Motor neuron (in vitro differentiated cells): ENCODE data around the gene TTC1. TPM values are rescaled to one million over a fixed set of nuclear protein-coding genes. Genes with fewer than 3 reads are reported as not detected.
A peak's percentile ranks its signal among the peaks of the same experiment; 100 is the strongest.

Experiments
- ATAC-seq, 8 experiments: fragments of 200-7000 bp; cut with Tn5 transposase; replicated peaks in 6 of 8; 2 replicates each; pipeline ENCODE4 v1.8.0; 2021; ENCODE audit warnings: mild to moderate bottlenecking in 8 of 8, moderate library complexity in 8 of 8
- H3K27ac ChIP-seq, 2 donors: fragments of 250-450 bp; sonication (Bioruptor Pico); 2 replicates each; pipeline ENCODE4 v1.9.0; 2021; ENCODE audit warnings: antibody characterized with exemption in 2 of 2, mild to moderate bottlenecking in 2 of 2, moderate library complexity in 1 of 2
- H3K4me1 ChIP-seq, 2 donors: fragments of 250-450 bp; sonication (Bioruptor Pico); replicated peaks in 1 of 2; 2 replicates each; pipeline ENCODE4 v1.6.1; 2021; ENCODE audit warnings: antibody characterized with exemption in 2 of 2, mild to moderate bottlenecking in 2 of 2, moderate library complexity in 1 of 2
- H3K4me3 ChIP-seq, 5 donors: fragments of 250-450 bp; sonication (Bioruptor Pico); 2 replicates each; pipeline ENCODE4 v1.9.0; 2021; ENCODE audit warnings: antibody characterized with exemption in 5 of 5, mild to moderate bottlenecking in 5 of 5, moderate library complexity in 4 of 5
- WGBS, 10 experiments: fragments of 450-650 bp; shearing (Covaris generic); methylation state at CpG; one replicate each; pipeline ENCODE4 v1.0.0; 2022; 5-methylcytosine and 5-hydroxymethylcytosine counted together
- in situ Hi-C, 9 experiments: fragments of 400-800 bp; cut with MboI; loops; one replicate each; pipeline ENCODE4 v1.15.0; 2021; ENCODE audit warnings: low sequenced_read_pairs in 9 of 9, low pct_unique_long_range_greater_than_20kb in 2 of 9; ENCODE audit not compliant: unreplicated experiment in 9 of 9
- total RNA-seq, 8 experiments: library from RNA; unstranded; fragments of 300-600 nt; gene quantifications; 2 replicates each; pipeline versions ENCODE4 v1.2.3 to v1.2.4, GENCODE V29; 2022

The TTC1 gene
- total RNA-seq, 8 experiments from 2014 or later, result 46.5 to 199 (median 69.8) TPM

GRCh38 chr5:160082614-160083500 is 73.9 kb downstream of the TTC1 start:
- 0 to 100% (median 77%) methylated on average over 3 to 9 of the region's 9 CpGs; no CpG with 5 or more reads in 1 of the 10 experiments for whole genome bisulfite sequencing, 10 experiments
- Histone ChIP-seq H3K4me3 (no peak overlapping the region), H3K27ac (no peak overlapping the region), H3K4me1 (peaks cover 0 to 4% of the 10 kb centered on the region in 2 donors)
- peak in 3 of 8 experiments; percentile 43 to 63 (median 59) for ATAC-seq
- in situ Hi-C loops, result no loop called here

DNA sequence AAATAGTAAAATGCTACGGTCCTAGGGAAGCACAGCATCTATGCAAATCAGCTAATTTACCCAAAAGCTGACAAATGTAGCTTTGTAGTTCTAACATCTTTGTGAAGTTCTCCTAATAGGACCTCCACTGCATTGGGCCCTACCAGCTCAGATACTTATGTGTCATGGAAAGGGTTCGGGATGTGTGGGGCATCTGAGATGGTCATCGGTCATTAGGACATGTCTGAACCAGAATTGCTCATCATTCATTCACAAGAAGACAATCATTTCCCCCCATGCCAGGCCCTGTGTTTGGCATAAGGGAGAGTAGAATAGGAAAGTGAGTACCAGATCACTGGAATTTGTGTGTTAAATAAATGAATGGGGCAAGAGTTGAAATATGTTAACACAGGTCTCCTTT is 74.6 kb downstream of the TTC1 start:
- H3K4me3 ChIP-seq, result no peak overlapping the region
- ATAC-seq, result no peak
- WGBS, 10 experiments, result 0 to 100% (median 47%) methylated on average over 1 to 3 of the region's 3 CpGs; no CpG with 5 or more reads in 2 of the 10 experiments
- H3K4me1 ChIP-seq, result peaks cover 0 to 4% of the 10 kb centered on the region in 2 donors
- no peak overlapping the region for H3K27ac ChIP-seq
- in situ Hi-C loops, result no loop called here

- H3K27ac ChIP-seq, result no peak overlapping the region
- peaks cover 0 to 4% of the 10 kb centered on the region in 2 donors for H3K4me1 ChIP-seq
- no peak overlapping the region for H3K4me3 ChIP-seq
- ATAC-seq, result no peak
- 100% methylated on average over 1 of the region's 1 CpG; no CpG with 5 or more reads in 4 of the 10 experiments for WGBS, 10 experiments
- in situ Hi-C loops, result no loop called here
Observed at GRCh38 chr5:160084144-160084543, 75.2 kb downstream of the TTC1 start.

DNA sequence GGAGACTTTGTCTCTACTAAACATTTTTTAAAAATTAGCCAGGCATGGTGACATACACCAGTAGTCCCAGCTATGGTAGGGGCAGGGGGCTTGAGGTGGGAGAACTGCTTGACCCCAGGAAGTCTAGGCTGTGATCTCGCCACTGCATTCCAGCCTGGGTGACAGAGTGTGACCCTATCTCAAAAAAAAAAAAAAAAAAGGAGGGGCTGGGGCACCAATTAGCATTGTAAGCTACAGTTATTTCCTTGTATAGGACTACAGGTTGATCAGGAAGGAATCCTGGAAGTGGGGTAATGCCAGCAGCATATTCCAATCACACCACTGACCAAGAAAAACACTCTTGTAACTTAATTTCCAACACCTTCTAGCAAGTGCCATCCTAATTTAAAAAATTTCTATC is 78.3 kb downstream of the TTC1 start:
- no peak overlapping the region for H3K27ac ChIP-seq
- no peak for ATAC-seq
- WGBS, 10 experiments, result 88 to 100% (median 100%) methylated on average over 1 of the region's 1 CpG; no CpG with 5 or more reads in 3 of the 10 experiments
- in situ Hi-C loops, result no loop called here
- H3K4me3 ChIP-seq, result no peak overlapping the region
- H3K4me1 ChIP-seq, result no peaks in the 10 kb centered on the region

- ATAC-seq, result no peak
- 17 to 100% (median 100%) methylated on average over 1 of the region's 1 CpG; no CpG with 5 or more reads in 6 of the 10 experiments for WGBS, 10 experiments
- Histone ChIP-seq H3K4me1 (peaks cover 0 to 3% of the 10 kb centered on the region in 2 donors), H3K27ac (no peak overlapping the region), H3K4me3 (no peak overlapping the region)
- in situ Hi-C loops, result no loop called here
Observed at GRCh38 chr5:160088805-160089204, 79.9 kb downstream of the TTC1 start.

GRCh38 chr5:160089531-160089930 is 80.6 kb downstream of the TTC1 start:
- 92 to 100% (median 97%) methylated on average over 1 to 2 of the region's 2 CpGs; no CpG with 5 or more reads in 2 of the 10 experiments for WGBS, 10 experiments
- no peak for ATAC-seq
- Histone ChIP-seq H3K27ac (no peak overlapping the region), H3K4me3 (no peak overlapping the region), H3K4me1 (peaks cover 0 to 3% of the 10 kb centered on the region in 2 donors)
- in situ Hi-C loops, result no loop called here

DNA sequence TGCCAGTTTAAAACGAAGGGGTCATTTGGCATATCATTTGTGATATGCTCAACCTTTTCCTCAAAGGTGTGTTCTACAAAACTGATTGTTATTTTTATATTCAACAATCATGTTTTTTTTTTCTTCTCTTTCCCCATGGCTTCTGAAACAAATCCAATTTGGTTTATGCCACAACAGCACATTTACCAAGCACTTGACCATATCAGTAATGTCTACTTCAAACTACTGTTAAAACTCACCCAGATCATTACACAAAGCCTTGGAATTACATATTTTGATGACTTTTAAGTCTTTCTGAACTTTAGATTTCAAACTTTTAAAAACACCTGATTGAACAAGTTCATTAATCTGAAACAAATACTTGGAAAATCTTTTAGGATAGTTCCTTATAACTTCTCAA is 81.1 kb downstream of the TTC1 start:
- Histone ChIP-seq H3K4me3 (no peak overlapping the region), H3K27ac (no peak overlapping the region), H3K4me1 (peaks cover 0 to 3% of the 10 kb centered on the region in 2 donors)
- WGBS, 10 experiments, result 83 to 100% (median 89%) methylated on average over 1 of the region's 1 CpG
- no peak for ATAC-seq
- in situ Hi-C loops, result no loop called here

- in situ Hi-C loops, result no loop called here
- H3K27ac ChIP-seq, result no peak overlapping the region
- no peak overlapping the region for H3K4me3 ChIP-seq
- peaks cover 0 to 3% of the 10 kb centered on the region in 2 donors for H3K4me1 ChIP-seq
- ATAC-seq, result no peak
- 40 to 100% (median 72%) methylated on average over 1 to 7 of the region's 7 CpGs; no CpG with 5 or more reads in 1 of the 10 experiments for WGBS, 10 experiments
Observed at GRCh38 chr5:160092514-160092913, 83.6 kb downstream of the TTC1 start.

- Histone ChIP-seq H3K4me1 (peaks cover 0 to 3% of the 10 kb centered on the region in 2 donors), H3K4me3 (no peak overlapping the region), H3K27ac (no peak overlapping the region)
- in situ Hi-C loops, result no loop called here
- ATAC-seq, result no peak
- 87 to 100% (median 95%) methylated on average over 1 to 8 of the region's 11 CpGs for WGBS, 10 experiments
Observed at GRCh38 chr5:160092960-160093707, 84.2 kb downstream of the TTC1 start.

DNA sequence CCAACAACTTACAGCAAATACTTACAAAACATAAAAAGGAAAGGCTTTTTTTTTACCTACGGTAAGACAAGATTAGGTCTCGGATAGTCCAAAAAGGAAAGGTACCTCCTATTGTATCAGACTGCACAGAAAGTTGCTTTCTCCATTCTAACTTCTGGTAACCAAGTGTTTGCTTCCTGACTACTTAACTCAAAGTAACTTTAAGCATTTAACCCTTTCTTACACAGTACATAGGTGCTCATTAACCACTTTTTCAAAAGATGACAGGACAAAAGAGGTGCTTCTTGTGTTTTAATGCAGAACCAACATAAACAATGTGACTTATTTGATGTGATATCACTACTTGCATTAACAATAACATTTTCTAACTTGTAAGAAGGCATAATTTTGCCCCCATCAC is 87.2 kb downstream of the TTC1 start:
- in situ Hi-C loops, result no loop called here
- peaks cover 0 to 3% of the 10 kb centered on the region in 2 donors for H3K4me1 ChIP-seq
- 90 to 100% (median 98%) methylated on average over 1 to 2 of the region's 2 CpGs; no CpG with 5 or more reads in 2 of the 10 experiments for WGBS, 10 experiments
- H3K27ac ChIP-seq, result no peak overlapping the region
- ATAC-seq, result no peak
- no peak overlapping the region for H3K4me3 ChIP-seq

DNA sequence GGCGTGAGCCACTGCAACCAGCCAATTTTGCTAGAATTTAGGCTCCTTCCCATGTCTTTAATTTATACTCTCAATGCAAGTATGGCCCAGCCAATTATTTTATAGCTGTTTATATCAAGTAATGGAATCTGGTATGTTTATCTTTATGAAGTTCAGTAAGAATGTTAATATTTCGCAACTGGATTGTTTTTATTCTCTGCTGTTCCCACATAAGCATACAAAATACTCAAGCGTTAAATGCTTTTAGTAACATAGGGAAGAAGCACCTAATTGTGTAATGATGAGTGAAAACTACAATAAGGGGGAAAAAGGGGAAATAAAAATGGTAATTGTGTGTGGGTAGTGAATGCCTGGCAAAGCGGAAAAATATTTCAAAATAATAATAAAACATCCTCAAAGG is 89.1 kb downstream of the TTC1 start:
- H3K4me1 ChIP-seq, result no peaks in the 10 kb centered on the region
- 86 to 100% (median 95%) methylated on average over 2 to 4 of the region's 4 CpGs; no CpG with 5 or more reads in 1 of the 10 experiments for WGBS, 10 experiments
- ATAC-seq, result no peak
- in situ Hi-C loops, result no loop called here
- no peak overlapping the region for H3K27ac ChIP-seq
- H3K4me3 ChIP-seq, result no peak overlapping the region

GRCh38 chr5:160105686-160106360 is 96.9 kb downstream of the TTC1 start:
- in situ Hi-C loops, result no loop called here
- no peak overlapping the region for H3K4me3 ChIP-seq
- no peak overlapping the region for H3K27ac ChIP-seq
- 56 to 100% (median 91%) methylated on average over 1 to 4 of the region's 4 CpGs for WGBS, 10 experiments
- peaks cover 0 to 6% of the 10 kb centered on the region in 2 donors for H3K4me1 ChIP-seq
- no peak for ATAC-seq

DNA sequence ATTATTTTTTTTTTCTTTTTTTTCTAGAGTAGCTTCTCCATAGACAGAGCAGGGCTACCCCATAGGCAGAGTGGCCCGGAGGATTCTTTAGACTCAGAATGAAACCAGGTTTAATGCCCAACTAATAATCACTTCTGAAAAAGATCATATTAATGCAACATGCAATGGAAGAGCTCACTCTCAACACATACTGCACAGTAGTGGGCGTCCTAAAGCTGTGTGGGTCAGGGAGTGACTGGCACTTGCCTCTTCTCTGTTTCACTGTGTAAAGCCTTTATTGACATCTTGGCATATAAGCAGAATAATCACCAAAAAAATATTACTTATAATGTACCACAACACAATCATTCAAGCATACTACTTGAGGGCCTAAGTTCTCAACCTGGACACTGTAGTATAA is 99.2 kb downstream of the TTC1 start:
- Histone ChIP-seq H3K4me3 (no peak overlapping the region), H3K4me1 (peaks cover 0 to 6% of the 10 kb centered on the region in 2 donors), H3K27ac (no peak overlapping the region)
- ATAC-seq, result no peak
- WGBS, 10 experiments, result 86 to 100% (median 98%) methylated on average over 1 to 2 of the region's 2 CpGs; no CpG with 5 or more reads in 2 of the 10 experiments
- in situ Hi-C loops, result no loop called here
